ENCODE data around the gene STARD10. TPM values are rescaled to one million over a fixed set of nuclear protein-coding genes. Genes with fewer than 3 reads are reported as not detected.

The STARD10 gene
- total and polyA plus RNA-seq, 2 donors (not counting 3 experiments of a cell fraction or from before 2014, with no cell fraction given) = 16.1 to 22.5 TPM

- intact Hi-C loops (cut with micrococcal nuclease) = loop anchor here (10.0 kb wide), 1 partner anchor 551 kb away; the partner anchor contains the start of gene RELT
- FAIRE-seq = no peak
Measured at GRCh38 chr11:72824020-72824419, 30.2 kb upstream of the STARD10 start.

GRCh38 chr11:72823105-72823804 lies 29.4 kb upstream of the STARD10 start:
- BruUV-seq (replicated peaks) = no TSS peak
- Histone ChIP-seq H3K9me1 (replicated peaks; ENCODE audit: control insufficient read depth, extremely low read depth, insufficient read depth, low read length) (no peaks in the 10 kb centered on the region), H3K4me1 (ENCODE audit: control insufficient read depth, extremely low read depth, insufficient read depth, low read length) (peaks cover 7% of the 10 kb centered on the region), H4K20me1 (replicated peaks; ENCODE audit: control insufficient read depth, extremely low read depth, insufficient read depth, low read length) (no peaks in the 10 kb centered on the region), H3K9ac (replicated peaks; ENCODE audit: extremely low read depth, insufficient read depth, low read length) (no peak overlapping the region), H3K79me2 (ENCODE audit: control insufficient read depth, insufficient read depth, low read length) (no peaks in the 10 kb centered on the region), H3K27me3 (ENCODE audit: control insufficient read depth in 2 of 2, insufficient read depth in 2 of 2, low read length in 2 of 2) (no peaks in the 10 kb centered on the region), H3K4me2 (ENCODE audit: insufficient read depth, low read length) (no peak overlapping the region), H3K9me3 (replicated peaks; ENCODE audit: control insufficient read depth, insufficient read depth, low read length) (no peaks in the 10 kb centered on the region), H3K27ac (ENCODE audit: insufficient read depth, low read depth, low read length) (no peak overlapping the region), H2AFZ (ENCODE audit: low read depth, low read length) (no peak overlapping the region), H3K4me3 (replicated peaks in 1 of 3; ENCODE audit: insufficient read depth in 1 of 3, low read depth in 1 of 3, low read length in 3 of 3) (no peak overlapping the region), H3K36me3 (ENCODE audit: control insufficient read depth in 2 of 2, extremely low read depth in 1 of 2, insufficient read depth in 2 of 2, low read length in 2 of 2) (peaks cover under 1 to 2% of the 10 kb centered on the region in 2 experiments)
- no peak for TF ChIP-seq JUN (IDR thresholded peaks at IDR 0.05; ENCODE audit: borderline replicate concordance, insufficient read depth, insufficient read length, low read depth)
- TF ChIP-seq POLR2A (IDR thresholded peaks at IDR 0.05; ENCODE audit: low read depth, low read length) = no peak
- no peak for TF ChIP-seq MAX (IDR thresholded peaks at IDR 0.05; ENCODE audit: insufficient read depth, insufficient read length)
- TF ChIP-seq MYC (IDR thresholded peaks at IDR 0.05; ENCODE audit: low read depth, low read length) = no peak
- TF ChIP-seq POLR2AphosphoS5 (IDR thresholded peaks at IDR 0.05; ENCODE audit: insufficient read depth, low read depth, low read length) = no peak
- no peak for TF ChIP-seq GATA2 (IDR thresholded peaks at IDR 0.05; ENCODE audit: insufficient read depth, insufficient read length, low read depth, low read length)
- TF ChIP-seq FOS (IDR thresholded peaks at IDR 0.05; ENCODE audit: borderline replicate concordance, insufficient read depth, low read length) = no peak
- no peak for TF ChIP-seq CTCF (IDR thresholded peaks at IDR 0.05; ENCODE audit: extremely low read depth in 1 of 2, insufficient read depth in 1 of 2, low read depth in 1 of 2, low read length in 2 of 2)
- no peak for TF ChIP-seq EZH2 (IDR thresholded peaks at IDR 0.05; ENCODE audit: borderline replicate concordance, low read depth, low read length, severe bottlenecking)
- no peak for FAIRE-seq
- CTCF ChIA-PET = interaction anchor here (1.2 to 3.0 kb wide), 5 partner anchors 8 to 466 kb away, joined by 3 to 23 read pairs (median 5); partner anchors contain the start of gene FCHSD2
- dilution Hi-C loops (cut with MboI; ENCODE audit: extremely low pct_ligation_motif_present, low sequenced_read_pairs) (no loop called here), intact Hi-C loops (cut with micrococcal nuclease) (loop anchor here (10.0 kb wide), 1 partner anchor 552 kb away; the partner anchor contains the start of gene RELT)
- no peak for DNase-seq (ENCODE audit: low read depth, low spot score)
- POLR2A ChIA-PET = no interaction called here

More at GRCh38 chr11:72824020-72824419, 30.2 kb upstream of the STARD10 start:
- BruUV-seq (replicated peaks) = no TSS peak
- Histone ChIP-seq H2AFZ (ENCODE audit: low read depth, low read length) (no peak overlapping the region), H3K27me3 (ENCODE audit: control insufficient read depth in 2 of 2, insufficient read depth in 2 of 2, low read length in 2 of 2) (no peaks in the 10 kb centered on the region), H3K9me3 (replicated peaks; ENCODE audit: control insufficient read depth, insufficient read depth, low read length) (no peaks in the 10 kb centered on the region), H3K4me3 (replicated peaks in 1 of 3; ENCODE audit: insufficient read depth in 1 of 3, low read depth in 1 of 3, low read length in 3 of 3) (no peak overlapping the region), H3K4me2 (ENCODE audit: insufficient read depth, low read length) (no peak overlapping the region), H3K9ac (replicated peaks; ENCODE audit: extremely low read depth, insufficient read depth, low read length) (no peak overlapping the region), H3K27ac (ENCODE audit: insufficient read depth, low read depth, low read length) (no peak overlapping the region), H3K4me1 (ENCODE audit: control insufficient read depth, extremely low read depth, insufficient read depth, low read length) (peaks cover 7% of the 10 kb centered on the region), H3K79me2 (ENCODE audit: control insufficient read depth, insufficient read depth, low read length) (no peaks in the 10 kb centered on the region), H3K9me1 (replicated peaks; ENCODE audit: control insufficient read depth, extremely low read depth, insufficient read depth, low read length) (no peaks in the 10 kb centered on the region), H3K36me3 (ENCODE audit: control insufficient read depth in 2 of 2, extremely low read depth in 1 of 2, insufficient read depth in 2 of 2, low read length in 2 of 2) (no peaks in the 10 kb centered on the region), H4K20me1 (replicated peaks; ENCODE audit: control insufficient read depth, extremely low read depth, insufficient read depth, low read length) (no peaks in the 10 kb centered on the region)
- ChIA-PET POLR2A (no interaction called here), CTCF (interaction anchor here (1.4 to 3.0 kb wide), 2 partner anchors 99 to 465 kb away, joined by 3 to 23 read pairs; no protein-coding TSS in a partner anchor)
- TF ChIP-seq MYC (IDR thresholded peaks at IDR 0.05; ENCODE audit: low read depth, low read length) = no peak
- dilution Hi-C loops (cut with MboI; ENCODE audit: extremely low pct_ligation_motif_present, low sequenced_read_pairs) = no loop called here
- no peak for DNase-seq (ENCODE audit: low read depth, low spot score)
